HCT116 (cell line): ENCODE results near the gene ARHGEF38. TPM values are rescaled to one million over a fixed set of nuclear protein-coding genes. Genes with fewer than 3 reads are reported as not detected.

Source experiments
- ATAC-seq: fragments of 200-7000 bp; cut with Tn5 transposase; 2 replicates; pipeline ENCODE4 v1.9.1; 2020; ENCODE audit warnings: mild to moderate bottlenecking, moderate library complexity
- BruUV-seq: library from RNA; stranded (reverse); fragments of 400-500 nt; replicated peaks from 2 replicates; lab custom pipeline; 2021; lab: Mats Ljungman, UMichigan
- CTCF ChIA-PET: fragments of 300-600 bp; sonication (Branson Sonifier 250); formaldehyde crosslinking; loops from one replicate; lab custom pipeline; 2021; ENCODE audit warnings: antibody characterized with exemption; lab: Charles Lee
- POLR2A ChIA-PET: fragments of 300-600, 350-600 bp; sonication (Branson Sonifier 250); formaldehyde crosslinking; loops from one replicate; lab custom pipeline; 2021; ENCODE audit warnings: antibody characterized with exemption; lab: Charles Lee
- RAD21 ChIA-PET, 2 experiments: fragments of 300-600 bp; sonication (Branson Sonifier 250); formaldehyde crosslinking; loops; one replicate each; lab custom pipeline; 2023; ENCODE audit warnings: low total read pairs in 2 of 2; ENCODE audit not compliant: uncharacterized antibody in 2 of 2, unreplicated experiment in 2 of 2, low non-redundant PET in 1 of 2; lab: Charles Lee
- DNase-seq: peaks from one replicate; pipeline ENCODE4 v3.0.0-alpha.2; 2010; ENCODE audit warnings: low read depth, low spot score
- H2AFZ ChIP-seq: fragments of 200-600 bp; shearing (Covaris generic), sonication (generic); 2 replicates; pipeline ENCODE4 v1.6.1; 2017; ENCODE audit warnings: low read depth, mixed run types, mixed read lengths, antibody characterized with exemption, low read length; ENCODE audit not compliant: poor library complexity, severe bottlenecking
- H3K27ac ChIP-seq: 2 replicates; pipeline ENCODE4 v1.5.1; 2012; ENCODE audit warnings: low read depth, low read length
- H3K27me3 ChIP-seq: fragments of 200-600 bp; sonication (generic); 2 replicates; pipeline ENCODE4 v1.6.1; 2016; ENCODE audit warnings: mixed run types, low read length, mixed read lengths; ENCODE audit not compliant: insufficient read depth
- H3K36me3 ChIP-seq, 2 experiments: fragments of 200-500 bp in 1 of 2; fragments of 200-600 bp in 1 of 2; sonication (Bioruptor generic) in 1 of 2; sonication (generic) in 1 of 2; 2 replicates each; pipeline versions ENCODE4 v1.5.1 to v1.6.1; 2014 to 2016; ENCODE audit warnings: low read length in 2 of 2, inconsistent platforms in 1 of 2, mixed read lengths in 1 of 2, mixed run types in 1 of 2; ENCODE audit not compliant: insufficient read depth in 2 of 2, control insufficient read depth in 1 of 2
- H3K4me1 ChIP-seq, 2 experiments: fragments of 200-600 bp in 1 of 2; sonication (generic) in 1 of 2; 2 replicates each; pipeline versions ENCODE4 v1.5.1 to v1.6.1; 2012 to 2017; ENCODE audit warnings: low read length in 2 of 2, inconsistent platforms in 1 of 2, mild to moderate bottlenecking in 1 of 2, mixed read lengths in 1 of 2, mixed run types in 1 of 2, moderate library complexity in 1 of 2; ENCODE audit not compliant: insufficient read depth in 2 of 2, control insufficient read depth in 1 of 2
- H3K4me2 ChIP-seq: fragments of 200-600 bp; sonication (generic); 2 replicates; pipeline ENCODE4 v1.6.1; 2017; ENCODE audit warnings: mixed run types, low read length, mixed read lengths
- H3K4me3 ChIP-seq, 2 experiments: fragments of 200-600 bp in 1 of 2; sonication (generic) in 1 of 2; replicated peaks in 1 of 2; 2 replicates each; pipeline ENCODE4 v1.5.1; 2011 to 2016; ENCODE audit warnings: low read length in 2 of 2, control low read depth in 1 of 2, low read depth in 1 of 2, mild to moderate bottlenecking in 1 of 2, mixed read lengths in 1 of 2, mixed run types in 1 of 2
- H3K79me2 ChIP-seq: fragments of 200-600 bp; sonication (generic); 2 replicates; pipeline ENCODE4 v1.6.1; 2017; ENCODE audit warnings: mild to moderate bottlenecking, mixed run types, low read length, moderate library complexity, mixed read lengths; ENCODE audit not compliant: insufficient read depth
- H3K9ac ChIP-seq: fragments of 200-600 bp; sonication (generic); 2 replicates; pipeline ENCODE4 v1.6.1; 2016; ENCODE audit warnings: low read length, mixed read lengths
- H3K9me2 ChIP-seq: fragments of 200-600 bp; sonication (generic), shearing (Covaris generic); 2 replicates; pipeline ENCODE4 v1.6.1; 2017; ENCODE audit warnings: mixed run types, mild to moderate bottlenecking, moderate library complexity; ENCODE audit not compliant: insufficient read depth
- H3K9me3 ChIP-seq, 2 experiments: fragments of 200-500 bp in 1 of 2; fragments of 200-600 bp in 1 of 2; sonication (Bioruptor generic) in 1 of 2; sonication (generic) in 1 of 2; 2 replicates each; pipeline ENCODE4 v1.6.1; 2014 to 2017; ENCODE audit warnings: low read length in 2 of 2, mixed read lengths in 2 of 2, inconsistent platforms in 1 of 2, low read depth in 1 of 2, mild to moderate bottlenecking in 1 of 2, mixed run types in 1 of 2, moderate library complexity in 1 of 2; ENCODE audit not compliant: control insufficient read depth in 1 of 2, insufficient read depth in 1 of 2
- H4K20me1 ChIP-seq: fragments of 200-600 bp; sonication (generic), shearing (Covaris generic); 2 replicates; pipeline ENCODE4 v1.6.1; 2017; ENCODE audit warnings: mixed run types, mild to moderate bottlenecking, moderate library complexity; ENCODE audit not compliant: insufficient read depth
- EGR1 ChIP-seq: IDR thresholded peaks from 2 replicates; pipeline ENCODE4 v1.6.1; 2012; ENCODE audit warnings: low read depth
- EZH2 ChIP-seq: fragments of 200-600 bp; sonication (generic); IDR thresholded peaks from 2 replicates; pipeline ENCODE4 v1.6.1; 2017; ENCODE audit warnings: antibody characterized with exemption, mixed run types
- EZH2phosphoT487 ChIP-seq: fragments of 200-600 bp; IDR thresholded peaks from 2 replicates; pipeline ENCODE4 v1.6.1; 2018; ENCODE audit warnings: antibody characterized with exemption, borderline replicate concordance
- FOSL1 ChIP-seq: IDR thresholded peaks from 2 replicates; pipeline ENCODE4 v1.6.1; 2012; ENCODE audit warnings: low read depth
- JUND ChIP-seq: IDR thresholded peaks from 2 replicates; pipeline ENCODE4 v1.6.1; 2012
- POLR2A ChIP-seq: IDR thresholded peaks from 2 replicates; pipeline ENCODE4 v1.7.0; 2011; ENCODE audit warnings: borderline replicate concordance; ENCODE audit not compliant: insufficient read depth, insufficient read length; ENCODE audit errors: extremely low read depth
- SIN3A ChIP-seq: IDR thresholded peaks from 2 replicates; pipeline ENCODE4 v1.6.1; 2012; ENCODE audit warnings: low read depth
- SRF ChIP-seq: IDR thresholded peaks from 2 replicates; pipeline ENCODE4 v1.6.1; 2012; ENCODE audit warnings: low read depth
- ZFX ChIP-seq: fragments of 450-650 bp; IDR thresholded peaks from 2 replicates; pipeline ENCODE4 v1.6.1; 2017
- ZNF274 ChIP-seq: fragments of 200-500 bp; sonication (Bioruptor generic); IDR thresholded peaks from 2 replicates; pipeline ENCODE4 v1.6.1; 2014; ENCODE audit warnings: mild to moderate bottlenecking, low read depth, low read length, inconsistent platforms
- intact Hi-C: fragments of 100-400 bp; cut with micrococcal nuclease; formaldehyde crosslinking; loops from 2 replicates; pipeline ENCODE4 v1.10.0; 2022
- total RNA-seq: library from RNA; stranded (reverse); gene quantifications from one replicate; pipeline ENCODE4 v1.2.1, GENCODE V29; 2021; ENCODE audit not compliant: unreplicated experiment
- TF ChIP-seq, protein P1 (sequence below): IDR thresholded peaks from 2 replicates; pipeline ENCODE4 v1.6.1; 2011; ENCODE audit warnings: mild to moderate bottlenecking, low read length, moderate library complexity; ENCODE audit not compliant: insufficient replicate concordance; ENCODE audit errors: extremely low read depth
- TF ChIP-seq, protein P2 (sequence below): IDR thresholded peaks from 2 replicates; pipeline ENCODE4 v1.6.1; 2012

The ARHGEF38 gene
- total RNA-seq, 1 experiment from 2014 or later: not detected

DNA sequence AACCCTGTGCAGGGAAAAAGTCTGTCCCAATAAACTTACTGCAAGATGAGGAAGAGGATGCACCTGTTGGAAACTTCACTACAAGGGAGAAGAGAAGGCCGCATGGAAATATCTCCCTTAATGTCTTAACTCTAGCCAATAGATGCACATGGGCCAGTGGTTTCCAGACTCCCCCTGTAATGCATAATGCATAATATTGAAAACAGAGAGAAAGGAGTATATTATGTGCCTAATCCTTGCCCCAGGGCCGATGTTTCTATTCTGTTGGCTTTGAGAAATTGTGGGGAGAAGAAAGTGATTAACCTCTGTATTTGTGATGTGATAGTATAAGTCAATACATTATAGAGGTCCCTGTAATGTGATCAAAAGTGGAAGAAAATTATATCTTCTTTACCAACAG, 118.9 kb downstream of the ARHGEF38 start:
- Histone ChIP-seq H3K79me2 (no peaks in the 10 kb centered on the region), H3K9ac (no peak overlapping the region), H3K4me1 (no peaks in the 10 kb centered on the region), H3K9me2 (no peaks in the 10 kb centered on the region), H3K27ac (no peak overlapping the region), H3K4me2 (no peak overlapping the region), H2AFZ (no peak overlapping the region), H3K9me3 (no peaks in the 10 kb centered on the region), H4K20me1 (no peaks in the 10 kb centered on the region), H3K36me3 (no peaks in the 10 kb centered on the region), H3K4me3 (no peak overlapping the region), H3K27me3 (no peaks in the 10 kb centered on the region)
- TF ChIP-seq, protein P1, sequence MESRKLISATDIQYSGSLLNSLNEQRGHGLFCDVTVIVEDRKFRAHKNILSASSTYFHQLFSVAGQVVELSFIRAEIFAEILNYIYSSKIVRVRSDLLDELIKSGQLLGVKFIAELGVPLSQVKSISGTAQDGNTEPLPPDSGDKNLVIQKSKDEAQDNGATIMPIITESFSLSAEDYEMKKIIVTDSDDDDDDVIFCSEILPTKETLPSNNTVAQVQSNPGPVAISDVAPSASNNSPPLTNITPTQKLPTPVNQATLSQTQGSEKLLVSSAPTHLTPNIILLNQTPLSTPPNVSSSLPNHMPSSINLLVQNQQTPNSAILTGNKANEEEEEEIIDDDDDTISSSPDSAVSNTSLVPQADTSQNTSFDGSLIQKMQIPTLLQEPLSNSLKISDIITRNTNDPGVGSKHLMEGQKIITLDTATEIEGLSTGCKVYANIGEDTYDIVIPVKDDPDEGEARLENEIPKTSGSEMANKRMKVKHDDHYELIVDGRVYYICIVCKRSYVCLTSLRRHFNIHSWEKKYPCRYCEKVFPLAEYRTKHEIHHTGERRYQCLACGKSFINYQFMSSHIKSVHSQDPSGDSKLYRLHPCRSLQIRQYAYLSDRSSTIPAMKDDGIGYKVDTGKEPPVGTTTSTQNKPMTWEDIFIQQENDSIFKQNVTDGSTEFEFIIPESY: no peak
- TF ChIP-seq SIN3A: no peak
- no peak for TF ChIP-seq ZFX
- TF ChIP-seq ZNF274: no peak
- TF ChIP-seq SRF: no peak
- TF ChIP-seq, protein P2, sequence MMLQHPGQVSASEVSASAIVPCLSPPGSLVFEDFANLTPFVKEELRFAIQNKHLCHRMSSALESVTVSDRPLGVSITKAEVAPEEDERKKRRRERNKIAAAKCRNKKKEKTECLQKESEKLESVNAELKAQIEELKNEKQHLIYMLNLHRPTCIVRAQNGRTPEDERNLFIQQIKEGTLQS: no peak
- TF ChIP-seq EZH2: no peak
- no peak for TF ChIP-seq JUND
- TF ChIP-seq POLR2A: no peak
- no peak for TF ChIP-seq EGR1
- no peak for TF ChIP-seq FOSL1
- TF ChIP-seq EZH2phosphoT487: no peak
- CTCF ChIA-PET: no interaction called here
- BruUV-seq: no TSS peak
- POLR2A ChIA-PET: no interaction called here
- DNase-seq (no peak), ATAC-seq (no peak)
- RAD21 ChIA-PET: no interaction called here
- intact Hi-C loops: no loop called here
